HepG2 (cell line): ENCODE results near the gene C3orf18. TPM values are rescaled to one million over a fixed set of nuclear protein-coding genes. Genes with fewer than 3 reads are reported as not detected.

Experiments
- ATAC-seq: fragments of 200-7000 bp; cut with Tn5 transposase; 3 replicates; pipeline ENCODE4 v1.9.1; 2020; ENCODE audit warnings: mild to moderate bottlenecking, moderate library complexity
- BruUV-seq: library from RNA; stranded (reverse); fragments of 400-500 nt; replicated peaks from 2 replicates; lab custom pipeline; 2021; lab: Mats Ljungman, UMichigan
- CTCF ChIA-PET: fragments of 300-600 bp; formaldehyde crosslinking; extraction: SDS; loops from one replicate; lab custom pipeline; 2021; ENCODE audit warnings: low total read pairs, inconsistent platforms, low intra/inter-chr PET ratio; lab: Yijun Ruan, JAX
- POLR2A ChIA-PET: fragments of 350-600 bp; sonication (Branson Sonifier 250); formaldehyde crosslinking; loops from one replicate; lab custom pipeline; 2020; ENCODE audit warnings: antibody characterized with exemption, inconsistent platforms; lab: Yijun Ruan, JAX
- DNase-seq: peaks from one replicate; pipeline ENCODE4 v3.0.0-alpha.2; 2015; ENCODE audit warnings: low spot score
- FAIRE-seq: peaks from 3 replicates; lab custom pipeline; 2011; peaks lifted over from hg19 to GRCh38; lab: Jason Lieb, UNC
- H2AFZ ChIP-seq: one replicate; pipeline ENCODE4 v1.6.1; 2011; ENCODE audit warnings: low read length, inconsistent platforms
- H3K27ac ChIP-seq: fragments of 300-600 bp; 3 replicates; pipeline ENCODE4 v1.8.0; 2011; ENCODE audit warnings: mixed run types, mild to moderate bottlenecking, mixed read lengths, low read length, inconsistent platforms; ENCODE audit not compliant: insufficient read depth; ENCODE audit errors: extremely low read length
- H3K27me3 ChIP-seq, 2 experiments: fragments of 200-600 bp in 1 of 2; 2 replicates in 1 of 2; 3 replicates in 1 of 2; pipeline versions ENCODE4 v1.6.0 to v1.8.0; 2011; ENCODE audit warnings: low read length in 2 of 2, mild to moderate bottlenecking in 2 of 2, moderate library complexity in 2 of 2, inconsistent platforms in 1 of 2; ENCODE audit not compliant: insufficient read depth in 2 of 2, control insufficient read depth in 1 of 2
- H3K36me3 ChIP-seq, 2 experiments: fragments of 200-600 bp in 1 of 2; replicated peaks in 1 of 2; 2 replicates in 1 of 2; 3 replicates in 1 of 2; pipeline versions ENCODE4 v1.5.1 to v1.8.0; 2011; ENCODE audit warnings: low read length in 2 of 2, inconsistent platforms in 1 of 2; ENCODE audit not compliant: insufficient read depth in 2 of 2, control insufficient read depth in 1 of 2
- H3K4me1 ChIP-seq: 2 replicates; pipeline ENCODE4 v1.5.1; 2012; ENCODE audit warnings: low read length, inconsistent platforms; ENCODE audit not compliant: insufficient read depth
- H3K4me2 ChIP-seq: 2 replicates; pipeline ENCODE4 v1.6.0; 2011; ENCODE audit warnings: low read depth, low read length, inconsistent platforms
- H3K4me3 ChIP-seq, 3 experiments: fragments of 200-600 bp in 1 of 3; sonication (generic), shearing (Covaris generic) in 1 of 3; replicated peaks in 1 of 3; 2 replicates each; pipeline ENCODE4 v1.5.1; 2011 to 2016; ENCODE audit warnings: low read length in 3 of 3, inconsistent platforms in 2 of 3, low read depth in 2 of 3, mild to moderate bottlenecking in 2 of 3, control low read depth in 1 of 3, mixed read lengths in 1 of 3; ENCODE audit not compliant: insufficient read depth in 1 of 3
- H3K79me2 ChIP-seq: one replicate; pipeline ENCODE4 v1.6.1; 2011; ENCODE audit warnings: low read length, inconsistent platforms; ENCODE audit not compliant: insufficient read depth
- H3K9ac ChIP-seq: 2 replicates; pipeline ENCODE4 v1.6.0; 2011; ENCODE audit warnings: mild to moderate bottlenecking, low read depth, low read length, inconsistent platforms; ENCODE audit not compliant: insufficient read depth
- H3K9me3 ChIP-seq: 2 replicates; pipeline ENCODE4 v1.5.1; 2012; ENCODE audit warnings: mild to moderate bottlenecking, low read length
- H4K20me1 ChIP-seq: 2 replicates; pipeline ENCODE4 v1.6.0; 2011; ENCODE audit warnings: inconsistent platforms, mild to moderate bottlenecking, low read length, moderate library complexity; ENCODE audit not compliant: insufficient read depth
- CHD4 ChIP-seq: fragments of 200-600 bp; sonication (generic); IDR thresholded peaks from 2 replicates; pipeline ENCODE4 v1.7.0; 2017; ENCODE audit warnings: mild to moderate bottlenecking, low read length, borderline replicate concordance
- DNMT3B ChIP-seq: conservative IDR thresholded peaks from 2 replicates; pipeline ENCODE4 v1.6.1; 2016; ENCODE audit warnings: missing biosample characterization, control low read depth
- GZF1 ChIP-seq: sonication (generic); formaldehyde crosslinking; IDR thresholded peaks from 2 replicates; pipeline ENCODE4 v1.5.1; 2020; ENCODE audit warnings: mild to moderate bottlenecking, missing genetic modification reagents
- MXD1 ChIP-seq: sonication (generic); formaldehyde crosslinking; IDR thresholded peaks from 2 replicates; pipeline ENCODE4 v1.4.0; 2020; ENCODE audit warnings: mild to moderate bottlenecking, missing genetic modification reagents
- SIX1 ChIP-seq: sonication (generic); formaldehyde crosslinking; IDR thresholded peaks from 2 replicates; pipeline ENCODE4 v1.4.0; 2020; ENCODE audit warnings: missing genetic modification reagents, borderline replicate concordance
- ZNF33A ChIP-seq: sonication (generic); formaldehyde crosslinking; IDR thresholded peaks from 2 replicates; pipeline ENCODE4 v1.5.1; 2020; ENCODE audit warnings: missing genetic modification reagents, mild to moderate bottlenecking, moderate library complexity, borderline replicate concordance
- ZNF354B ChIP-seq: sonication (generic); formaldehyde crosslinking; IDR thresholded peaks from 2 replicates; pipeline ENCODE4 v1.8.0; 2022; ENCODE audit warnings: mild to moderate bottlenecking, missing genetic modification reagents
- ZNF460 ChIP-seq: sonication (generic); formaldehyde crosslinking; IDR thresholded peaks from 2 replicates; pipeline ENCODE4 v1.5.1; 2020; ENCODE audit warnings: missing genetic modification reagents, mild to moderate bottlenecking, borderline replicate concordance
- ZNF503 ChIP-seq: sonication (generic); formaldehyde crosslinking; IDR thresholded peaks from 2 replicates; pipeline ENCODE4 v1.4.0; 2020; ENCODE audit warnings: missing genetic modification reagents
- WGBS: methylation state at CpG from one replicate; pipeline ENCODE4 v1.1.6; 2017; ENCODE audit warnings: low lambda C conversion rate; 5-methylcytosine and 5-hydroxymethylcytosine counted together
- in situ Hi-C: cut with HindIII; loops from 2 replicates; pipeline ENCODE4 v1.10.0; 2017; ENCODE audit warnings: low pct_unique_long_range_greater_than_20kb; ENCODE audit not compliant: extremely low pct_ligation_motif_present
- intact Hi-C: fragments of 100-400 bp; cut with micrococcal nuclease; formaldehyde crosslinking; loops from one replicate; pipeline ENCODE4 v1.10.0; 2022; ENCODE audit not compliant: unreplicated experiment
- polyA plus RNA-seq, 8 experiments: library from polyadenylated mRNA; depleted of rRNA in 3 of 8; stranded (reverse) in 7 of 8; unstranded in 1 of 8; fragments of >200 nt; fragmentation: Illumina TruSeq in 4 of 8; extraction: Trizol in 4 of 8; gene quantifications; 2 replicates each; pipeline versions ENCODE4 v1.2.1 to v1.2.3, GENCODE V29; 2011 to 2016; ENCODE audit warnings: low read depth in 4 of 8, missing spikeins in 1 of 8, mixed read lengths in 1 of 8; ENCODE audit not compliant: insufficient read depth in 1 of 8
- total RNA-seq, 5 experiments: library from RNA; depleted of rRNA; stranded (reverse); fragments of >200 nt; fragmentation: Illumina TruSeq; extraction: Trizol; gene quantifications; 2 replicates each; pipeline ENCODE4 v1.2.3, GENCODE V29; 2016; ENCODE audit warnings: low read depth in 1 of 5

Gene C3orf18
- total and polyA plus RNA-seq, 2 of the 13 experiments (the other 11 are each of a cell fraction or from before 2014, with no cell fraction given) = 1.6 to 4.8 TPM

- ChIA-PET CTCF (no interaction called here), POLR2A (no interaction called here)
- FAIRE-seq = no peak
- Histone ChIP-seq H3K27me3 (peaks cover 3 to 26% of the 10 kb centered on the region in 2 experiments; a peak in 3 of 5 replicates), H4K20me1 (no peaks in the 10 kb centered on the region), H3K9me3 (no peaks in the 10 kb centered on the region), H3K9ac (no peak overlapping the region), H3K36me3 (no peaks in the 10 kb centered on the region), H3K4me3 (no peak overlapping the region), H3K4me2 (no peak overlapping the region), H3K27ac (no peak overlapping the region), H3K4me1 (peaks cover 12% of the 10 kb centered on the region), H3K79me2 (no peaks in the 10 kb centered on the region), H2AFZ (no peak overlapping the region)
- 0% methylated on average over 2 of the region's 3 CpGs for WGBS
- no peak for ATAC-seq
- no peak for DNase-seq
- TF ChIP-seq CHD4 (no peak), ZNF503 (CRISPR knock-in tag) (no peak), ZNF33A (no peak), DNMT3B (CRISPR knock-in tag) (no peak), ZNF354B (CRISPR knock-in tag) (no peak), SIX1 (no peak), GZF1 (CRISPR knock-in tag) (no peak), ZNF460 (CRISPR knock-in tag) (no peak), MXD1 (no peak)
- in situ Hi-C loops = no loop called here
- intact Hi-C loops = no loop called here
- no TSS peak for BruUV-seq
Observed at GRCh38 chr3:50520849-50521248, 46.7 kb downstream of the C3orf18 start.
